Measurements from ENCODE around the gene PHF21B.
"Not testable (repeated sequence)": the region's sequence is repeated elsewhere in the genome, so short reads cannot be mapped to it uniquely, and the experiment has no call there.

Gene PHF21B

DNA sequence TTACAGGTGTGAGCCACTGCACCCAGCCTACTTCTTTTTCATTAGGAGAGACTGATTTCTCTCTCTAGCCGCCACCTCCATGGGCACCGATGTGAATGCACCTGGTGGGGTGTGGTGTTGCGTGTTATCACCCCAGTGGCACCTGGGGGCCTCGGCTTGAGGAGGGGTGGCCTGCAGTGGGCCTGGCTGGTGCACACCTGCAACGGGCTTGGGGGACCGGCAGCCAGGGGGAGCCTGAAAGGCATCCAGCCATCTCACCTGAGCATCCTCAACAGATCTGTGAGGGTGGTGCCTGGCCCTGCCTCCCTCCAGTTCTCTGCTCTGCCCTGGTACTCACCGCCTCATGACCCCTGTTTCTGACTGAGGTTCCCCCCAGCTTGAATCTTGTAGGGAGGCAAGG, 148.6 kb downstream of the PHF21B start:
- no peak for DNase-seq (ENCODE audit: low read depth)
- no peak overlapping the region for H3K4me3 ChIP-seq (ENCODE audit: low read depth, low read length)
- TF ChIP-seq, protein P1, sequence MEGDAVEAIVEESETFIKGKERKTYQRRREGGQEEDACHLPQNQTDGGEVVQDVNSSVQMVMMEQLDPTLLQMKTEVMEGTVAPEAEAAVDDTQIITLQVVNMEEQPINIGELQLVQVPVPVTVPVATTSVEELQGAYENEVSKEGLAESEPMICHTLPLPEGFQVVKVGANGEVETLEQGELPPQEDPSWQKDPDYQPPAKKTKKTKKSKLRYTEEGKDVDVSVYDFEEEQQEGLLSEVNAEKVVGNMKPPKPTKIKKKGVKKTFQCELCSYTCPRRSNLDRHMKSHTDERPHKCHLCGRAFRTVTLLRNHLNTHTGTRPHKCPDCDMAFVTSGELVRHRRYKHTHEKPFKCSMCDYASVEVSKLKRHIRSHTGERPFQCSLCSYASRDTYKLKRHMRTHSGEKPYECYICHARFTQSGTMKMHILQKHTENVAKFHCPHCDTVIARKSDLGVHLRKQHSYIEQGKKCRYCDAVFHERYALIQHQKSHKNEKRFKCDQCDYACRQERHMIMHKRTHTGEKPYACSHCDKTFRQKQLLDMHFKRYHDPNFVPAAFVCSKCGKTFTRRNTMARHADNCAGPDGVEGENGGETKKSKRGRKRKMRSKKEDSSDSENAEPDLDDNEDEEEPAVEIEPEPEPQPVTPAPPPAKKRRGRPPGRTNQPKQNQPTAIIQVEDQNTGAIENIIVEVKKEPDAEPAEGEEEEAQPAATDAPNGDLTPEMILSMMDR (IDR thresholded peaks at IDR 0.05; ENCODE audit: low read depth, low read length, missing control alignments) = no peak

DNA sequence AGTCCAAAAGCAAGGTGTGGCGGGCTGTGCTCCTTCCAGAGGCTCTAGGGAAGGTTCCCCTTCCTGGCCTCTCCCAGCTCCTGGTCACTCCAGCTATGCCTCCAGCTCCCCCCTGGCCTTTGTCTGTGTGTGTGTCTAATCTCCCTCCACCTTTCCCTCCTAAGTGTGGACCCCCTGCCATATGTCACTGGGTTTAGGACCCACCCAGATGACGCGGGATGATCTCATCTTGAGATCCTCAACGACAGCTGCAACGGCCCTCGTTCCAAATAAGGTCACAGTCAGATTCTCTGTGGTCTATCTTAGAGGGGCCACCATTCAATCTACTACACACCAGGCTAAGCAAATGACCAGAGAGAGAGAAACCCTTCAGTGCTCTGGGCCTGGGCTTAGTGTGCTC, 149.5 kb downstream of the PHF21B start:
- TF ChIP-seq, protein P1 (IDR thresholded peaks at IDR 0.05; ENCODE audit: low read depth, low read length, missing control alignments) = no peak

DNA sequence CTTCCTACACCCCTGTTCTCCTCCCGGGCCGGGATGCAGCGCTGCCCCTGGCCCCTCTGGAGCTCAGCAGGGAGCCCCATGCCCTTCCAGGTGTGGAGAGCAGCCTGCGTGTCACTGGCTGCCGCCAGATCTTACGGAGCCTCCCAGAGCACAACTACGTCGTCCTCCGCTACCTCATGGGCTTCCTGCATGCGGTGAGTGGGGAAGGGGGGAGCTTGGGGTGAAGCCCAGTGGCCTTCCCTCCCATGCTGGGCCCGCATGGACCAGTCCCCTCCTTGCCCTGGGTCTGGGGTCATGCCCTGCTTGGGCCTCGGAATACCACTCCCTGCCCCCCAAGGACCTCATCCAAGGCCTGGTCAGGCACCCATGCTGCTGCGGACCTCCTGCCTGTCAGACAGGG, 150.2 kb downstream of the PHF21B start:
- no peak for DNase-seq (ENCODE audit: low read depth)
- TF ChIP-seq, protein P1 (IDR thresholded peaks at IDR 0.05; ENCODE audit: low read depth, low read length, missing control alignments) = no peak

More for the DNA sequence above, 149.5 kb downstream of the PHF21B start:
- H3K4me3 ChIP-seq (ENCODE audit: low read depth, low read length) = no peak overlapping the region
- no peak for DNase-seq (ENCODE audit: low read depth)

DNA sequence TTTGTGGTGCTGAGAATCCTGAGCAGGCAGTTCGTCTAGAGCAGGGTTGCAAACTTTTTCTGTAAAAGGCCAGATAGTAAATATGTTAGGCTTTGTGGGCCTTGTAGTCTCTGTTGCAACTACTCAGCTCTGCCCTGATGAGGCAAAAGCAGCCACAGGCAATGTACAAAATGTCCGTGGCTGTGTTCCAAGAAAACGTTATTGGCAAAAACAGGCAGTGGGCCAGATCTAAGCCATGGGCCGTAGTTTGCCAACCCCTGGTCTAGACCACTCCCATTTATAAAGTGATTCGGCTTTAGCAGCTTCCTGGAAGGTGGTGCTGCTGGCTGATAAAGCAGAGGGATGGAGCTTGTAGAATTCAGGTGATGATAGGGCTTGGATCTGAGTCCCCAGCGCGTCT, 151.0 kb downstream of the PHF21B start:
- not testable (repeated sequence) for DNase-seq (ENCODE audit: low read depth); H3K4me3 ChIP-seq (ENCODE audit: low read depth, low read length)

More for the DNA sequence above, 150.2 kb downstream of the PHF21B start:
- H3K4me3 ChIP-seq (ENCODE audit: low read depth, low read length) = no peak overlapping the region

DNA sequence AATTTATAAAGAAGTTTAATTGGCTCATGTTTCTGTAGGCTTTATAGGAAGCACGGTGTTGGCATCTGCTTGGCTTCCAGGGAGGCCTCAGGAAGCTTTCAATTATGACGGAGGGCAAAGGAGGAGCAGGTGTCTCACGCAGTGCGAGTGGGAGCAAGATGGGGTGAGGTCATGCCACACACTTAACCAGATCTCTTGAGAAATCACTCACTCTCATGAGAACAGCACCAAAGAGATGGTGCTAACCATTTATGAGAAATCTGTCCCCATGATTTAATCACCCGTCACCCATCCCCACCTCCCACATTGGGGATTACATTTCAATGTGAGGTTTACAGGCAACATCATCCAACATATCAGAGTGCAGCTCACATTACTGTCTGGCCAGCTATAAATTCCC, 153.9 kb downstream of the PHF21B start:
- no peak for DNase-seq (ENCODE audit: low read depth)
- TF ChIP-seq, protein P1 (IDR thresholded peaks at IDR 0.05; ENCODE audit: low read depth, low read length, missing control alignments) = no peak
- no peak overlapping the region for H3K4me3 ChIP-seq (ENCODE audit: low read depth, low read length)

DNA sequence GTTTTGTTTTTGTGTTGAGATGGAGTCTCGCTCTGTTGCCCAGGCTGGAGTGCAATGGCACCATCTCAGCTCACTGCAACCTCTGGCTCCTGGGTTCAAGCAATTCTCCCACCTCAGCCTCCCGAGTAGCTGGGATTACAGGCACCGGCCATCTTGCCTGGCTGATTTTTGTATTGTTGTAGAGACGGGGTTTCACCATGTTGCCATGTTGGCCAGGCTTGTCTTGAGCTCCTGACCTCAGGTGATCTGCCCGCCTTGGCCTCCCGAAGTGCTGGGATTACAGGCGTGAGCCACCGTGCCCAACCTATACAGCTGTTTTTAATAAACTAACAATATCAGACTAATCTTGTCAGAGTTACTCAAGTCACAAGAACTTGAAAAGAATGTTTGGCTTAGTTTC, 155.2 kb downstream of the PHF21B start:
- H3K4me3 ChIP-seq (ENCODE audit: low read depth, low read length); DNase-seq (ENCODE audit: low read depth): not testable (repeated sequence)

DNA sequence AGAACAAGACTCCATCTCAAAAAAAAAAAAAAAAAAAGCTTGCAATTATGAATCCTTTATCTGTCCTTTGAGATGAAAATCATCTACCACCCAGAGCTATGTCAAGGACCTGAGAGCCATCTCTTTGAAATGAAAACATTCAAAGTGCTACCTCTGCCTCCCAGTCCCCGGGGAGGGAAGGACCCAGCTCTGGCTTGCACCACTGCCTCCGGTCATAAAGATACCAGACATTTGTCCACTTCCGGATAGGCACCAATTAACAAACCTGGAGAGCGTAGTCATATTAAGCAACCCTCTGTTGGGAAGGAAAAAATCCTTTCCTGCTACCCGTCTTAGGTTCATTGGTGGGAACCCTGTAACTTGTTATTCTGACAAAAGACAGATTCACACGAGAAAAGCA, 158.9 kb downstream of the PHF21B start:
- DNase-seq (ENCODE audit: low read depth) = no peak
- no peak overlapping the region for H3K4me3 ChIP-seq (ENCODE audit: low read depth, low read length)
- TF ChIP-seq, protein P1 (IDR thresholded peaks at IDR 0.05; ENCODE audit: low read depth, low read length, missing control alignments) = no peak

DNA sequence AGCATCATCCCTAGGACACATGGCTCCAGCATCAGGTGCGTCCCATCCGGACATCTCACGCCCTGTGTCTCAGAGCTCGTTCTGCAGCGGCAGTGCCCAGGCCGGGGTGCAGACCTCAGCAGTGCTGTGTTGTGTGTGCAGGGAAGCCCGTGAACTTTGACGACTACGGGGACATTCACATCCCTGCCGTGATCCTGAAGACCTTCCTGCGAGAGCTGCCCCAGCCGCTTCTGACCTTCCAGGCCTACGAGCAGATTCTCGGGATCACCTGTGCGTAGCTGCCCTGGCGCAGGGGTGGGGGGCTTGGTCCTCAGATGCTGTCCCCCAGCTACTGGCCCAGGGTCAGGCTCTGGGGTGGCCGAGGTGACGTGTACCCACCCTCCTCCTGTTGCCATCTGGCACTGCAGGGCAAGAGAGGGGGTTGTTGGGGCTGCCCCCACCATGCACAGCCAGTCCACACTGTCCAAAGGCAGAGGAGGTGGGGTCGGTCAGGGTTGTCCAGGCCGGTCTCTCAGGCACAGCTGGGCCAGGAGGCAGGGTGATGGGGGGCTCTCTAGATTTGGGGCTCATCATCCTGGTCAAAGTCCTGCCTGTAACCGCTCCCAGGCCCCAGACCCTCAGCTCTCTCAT, 160.9 kb downstream of the PHF21B start:
- DNase-seq (ENCODE audit: low read depth) = no peak
- H3K4me3 ChIP-seq (ENCODE audit: low read depth, low read length) = no peak overlapping the region
- TF ChIP-seq, protein P1 (IDR thresholded peaks at IDR 0.05; ENCODE audit: low read depth, low read length, missing control alignments) = no peak
